ENCODE measurements around the gene SCG2.

Gene SCG2

DNA sequence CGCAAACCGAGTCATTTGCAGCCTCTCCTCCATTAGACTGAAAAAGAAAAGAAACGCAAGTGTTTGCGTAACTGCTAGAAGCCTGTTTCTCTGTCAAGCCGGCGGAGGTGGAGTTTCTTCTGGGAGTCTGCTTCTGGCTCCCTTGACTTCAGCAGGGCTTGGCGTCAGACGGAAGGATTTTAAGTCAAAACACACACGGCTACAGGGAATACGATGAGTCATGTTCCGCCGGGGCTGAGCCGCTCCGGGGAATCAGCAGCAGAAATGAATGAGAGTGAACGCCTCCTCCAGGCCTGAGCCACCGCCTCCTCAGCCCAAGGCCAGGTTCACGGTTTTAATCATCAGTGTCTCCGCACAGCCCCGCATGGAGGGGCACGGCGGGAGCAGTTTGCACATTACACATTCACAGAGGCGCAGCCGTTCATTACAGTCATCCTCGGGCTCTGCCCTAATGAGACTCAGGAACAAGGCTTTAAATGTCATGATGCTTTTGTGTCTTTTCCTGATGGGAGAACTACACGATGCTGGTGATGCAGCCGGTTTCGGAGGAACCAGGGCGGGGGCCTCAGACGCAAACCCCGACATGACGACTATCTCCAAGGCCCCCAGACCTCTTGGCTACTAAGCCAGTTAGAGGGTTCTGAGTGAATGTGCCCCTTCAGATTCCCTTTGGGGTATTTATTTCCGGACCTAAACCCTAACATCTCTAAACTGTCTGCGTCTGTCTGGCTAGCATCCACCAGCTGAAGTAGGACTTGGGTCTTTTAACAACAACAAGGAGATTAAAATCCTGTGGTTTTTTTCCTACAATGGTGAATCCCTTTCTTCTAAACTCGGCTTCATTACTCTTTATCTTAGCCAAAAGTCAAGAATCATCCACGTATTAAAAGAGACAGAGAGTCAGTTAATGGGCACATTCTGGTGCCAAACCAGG lies 11.1 kb upstream of the SCG2 start:
- peak overlapping the region; percentile 72 for H3K27ac ChIP-seq
- POLR2A ChIA-PET (ENCODE audit: low non-redundant PET) = no interaction called here
- CTCF ChIA-PET = no interaction called here
- TF ChIP-seq, protein P1, sequence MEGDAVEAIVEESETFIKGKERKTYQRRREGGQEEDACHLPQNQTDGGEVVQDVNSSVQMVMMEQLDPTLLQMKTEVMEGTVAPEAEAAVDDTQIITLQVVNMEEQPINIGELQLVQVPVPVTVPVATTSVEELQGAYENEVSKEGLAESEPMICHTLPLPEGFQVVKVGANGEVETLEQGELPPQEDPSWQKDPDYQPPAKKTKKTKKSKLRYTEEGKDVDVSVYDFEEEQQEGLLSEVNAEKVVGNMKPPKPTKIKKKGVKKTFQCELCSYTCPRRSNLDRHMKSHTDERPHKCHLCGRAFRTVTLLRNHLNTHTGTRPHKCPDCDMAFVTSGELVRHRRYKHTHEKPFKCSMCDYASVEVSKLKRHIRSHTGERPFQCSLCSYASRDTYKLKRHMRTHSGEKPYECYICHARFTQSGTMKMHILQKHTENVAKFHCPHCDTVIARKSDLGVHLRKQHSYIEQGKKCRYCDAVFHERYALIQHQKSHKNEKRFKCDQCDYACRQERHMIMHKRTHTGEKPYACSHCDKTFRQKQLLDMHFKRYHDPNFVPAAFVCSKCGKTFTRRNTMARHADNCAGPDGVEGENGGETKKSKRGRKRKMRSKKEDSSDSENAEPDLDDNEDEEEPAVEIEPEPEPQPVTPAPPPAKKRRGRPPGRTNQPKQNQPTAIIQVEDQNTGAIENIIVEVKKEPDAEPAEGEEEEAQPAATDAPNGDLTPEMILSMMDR (conservative IDR thresholded peaks at IDR 0.05; ENCODE audit: low read depth) = no peak
- peak; percentile 95 for DNase-seq (ENCODE audit: low spot score)

- POLR2A ChIA-PET (ENCODE audit: low non-redundant PET) = no interaction called here
- no peak for DNase-seq (ENCODE audit: low spot score)
- H3K27ac ChIP-seq = peak overlapping the region; percentile 72
- CTCF ChIA-PET = no interaction called here
- TF ChIP-seq, protein P1 (conservative IDR thresholded peaks at IDR 0.05; ENCODE audit: low read depth) = no peak
Measured at GRCh38 chr2:223612501-223612900, 10.3 kb upstream of the SCG2 start.

DNA sequence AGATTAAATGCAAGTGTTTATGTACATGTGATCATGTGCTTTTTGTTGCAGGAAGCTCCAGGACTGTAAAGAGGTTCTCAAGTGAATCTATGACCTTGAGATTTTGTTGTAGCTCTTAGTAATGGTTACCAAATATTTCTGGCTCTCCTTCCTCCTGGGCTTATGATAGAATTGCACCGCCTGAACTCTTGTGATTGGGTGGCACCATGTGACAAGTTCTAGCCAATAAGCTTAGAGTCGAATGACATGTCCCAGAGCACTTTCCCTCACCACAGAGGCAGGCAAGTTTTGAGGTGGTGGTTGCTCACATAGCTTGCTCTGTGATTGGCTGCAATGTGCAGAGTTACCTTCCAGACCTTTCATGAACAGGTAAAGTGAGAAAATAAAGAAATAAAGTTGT lies 8.9 kb upstream of the SCG2 start:
- POLR2A ChIA-PET (ENCODE audit: low non-redundant PET) = no interaction called here

GRCh38 chr2:223607476-223607875 lies 5.3 kb upstream of the SCG2 start:
- TF ChIP-seq, protein P1 (conservative IDR thresholded peaks at IDR 0.05; ENCODE audit: low read depth) = no peak
- ChIA-PET POLR2A (ENCODE audit: low non-redundant PET) (no interaction called here), CTCF (interaction anchor here (0.6 kb wide), 1 partner anchor 480 kb away, joined by 4 read pairs; no protein-coding TSS in a partner anchor)
- H3K27ac ChIP-seq = no peak overlapping the region
- DNase-seq (ENCODE audit: low spot score) = no peak

More for the DNA sequence above, 8.9 kb upstream of the SCG2 start:
- TF ChIP-seq, protein P1 (conservative IDR thresholded peaks at IDR 0.05; ENCODE audit: low read depth) = no peak
- DNase-seq (ENCODE audit: low spot score) = no peak
- CTCF ChIA-PET = interaction anchor here (0.5 to 0.6 kb wide), 3 partner anchors 305 to 374 kb away, joined by 3 to 5 read pairs (median 4); no protein-coding TSS in a partner anchor
- H3K27ac ChIP-seq = no peak overlapping the region

DNA sequence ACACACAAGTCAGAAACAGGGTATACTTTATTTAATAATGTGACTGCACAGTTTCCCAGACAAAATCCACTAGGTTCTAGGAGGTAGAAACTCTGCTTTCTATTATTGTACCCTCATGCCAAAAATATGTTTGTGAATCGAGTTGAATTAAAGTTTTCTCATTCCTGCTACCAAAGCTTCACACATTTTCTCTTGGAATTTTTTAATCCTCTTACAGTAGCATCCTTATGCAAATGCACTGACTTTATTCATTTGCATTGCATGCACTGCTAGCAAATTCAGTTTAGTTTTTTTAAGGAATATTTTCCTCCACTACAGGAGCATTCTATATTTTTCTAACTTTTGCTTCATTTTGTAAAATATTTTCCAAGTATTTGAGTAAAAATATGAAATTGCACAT lies 4.8 kb upstream of the SCG2 start:
- no peak for DNase-seq (ENCODE audit: low spot score)
- TF ChIP-seq, protein P1 (conservative IDR thresholded peaks at IDR 0.05; ENCODE audit: low read depth) = no peak
- H3K27ac ChIP-seq = no peak overlapping the region
- POLR2A ChIA-PET (ENCODE audit: low non-redundant PET) = no interaction called here
- CTCF ChIA-PET = interaction anchor here (0.6 kb wide), 1 partner anchor 479 kb away, joined by 4 read pairs; no protein-coding TSS in a partner anchor

DNA sequence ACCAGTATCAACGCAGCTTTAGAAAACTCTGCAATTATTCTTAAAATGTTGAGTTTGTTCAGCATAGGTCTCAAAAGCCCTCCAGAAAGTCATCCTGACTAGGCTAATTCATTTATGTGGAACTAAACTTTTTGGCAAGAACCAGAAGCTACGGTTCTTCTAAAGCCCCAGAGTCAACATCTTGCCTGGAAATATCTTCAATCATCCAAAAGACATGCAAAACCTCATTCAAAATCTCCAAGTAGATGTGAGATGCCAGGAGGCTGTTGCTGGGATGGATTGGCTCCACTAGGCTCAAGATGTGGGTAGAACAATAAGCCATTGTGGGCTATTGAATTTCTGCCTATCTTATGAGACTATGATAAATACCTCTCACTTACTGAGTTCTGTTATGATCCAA lies 2.1 kb upstream of the SCG2 start:
- DNase-seq (ENCODE audit: low spot score) = no peak
- POLR2A ChIA-PET (ENCODE audit: low non-redundant PET) = no interaction called here
- H3K27ac ChIP-seq = no peak overlapping the region
- CTCF ChIA-PET = no interaction called here
- TF ChIP-seq, protein P1 (conservative IDR thresholded peaks at IDR 0.05; ENCODE audit: low read depth) = no peak

All from RWPE1 (cell line).